GM12878 (cell line): ENCODE results near the gene TBC1D1. TPM values are rescaled to one million over a fixed set of nuclear protein-coding genes. Genes with fewer than 3 reads are reported as not detected.

Experiments used
- BMI1 ChIP-seq: fragments of 450-650 bp; IDR thresholded peaks from 2 replicates; pipeline ENCODE4 v1.6.1; 2016; ENCODE audit warnings: mild to moderate bottlenecking, moderate library complexity, borderline replicate concordance
- EP300 ChIP-seq, 2 experiments: fragments of 150-350 bp in 1 of 2; IDR thresholded peaks; 2 replicates each; pipeline ENCODE4 v1.6.1; 2011 to 2012; ENCODE audit warnings: low read depth in 2 of 2, low read length in 2 of 2, borderline replicate concordance in 1 of 2, improper control_type of control experiment in 1 of 2, inconsistent platforms in 1 of 2; ENCODE audit not compliant: control insufficient read depth in 1 of 2
- FOXK2 ChIP-seq: fragments of 450-650 bp; IDR thresholded peaks from 2 replicates; pipeline ENCODE4 v1.6.1; 2017; ENCODE audit warnings: mild to moderate bottlenecking, moderate library complexity
- HDAC2 ChIP-seq: fragments of 200-600 bp; sonication (generic); IDR thresholded peaks from 2 replicates; pipeline ENCODE4 v1.6.1; 2017
- IKZF1 ChIP-seq: fragments of 450-650 bp; conservative IDR thresholded peaks from 2 replicates; pipeline ENCODE4 v1.6.1; 2017; ENCODE audit warnings: antibody characterized with exemption, mild to moderate bottlenecking
- PKNOX1 ChIP-seq: fragments of 450-650 bp; IDR thresholded peaks from 2 replicates; pipeline ENCODE4 v1.6.1; 2016; ENCODE audit warnings: mild to moderate bottlenecking
- PML ChIP-seq: IDR thresholded peaks from 2 replicates; pipeline ENCODE4 v1.6.1; 2012; ENCODE audit warnings: low read length, inconsistent platforms
- POLR2AphosphoS5 ChIP-seq: IDR thresholded peaks from 2 replicates; pipeline ENCODE4 v1.6.1; 2011; ENCODE audit warnings: mild to moderate bottlenecking, low read length, inconsistent platforms
- POU2F2 ChIP-seq: IDR thresholded peaks from 3 replicates; pipeline ENCODE4 v1.6.1; 2011; ENCODE audit warnings: low read depth, mild to moderate bottlenecking, low read length, borderline replicate concordance
- RB1 ChIP-seq: fragments of 450-650 bp; formaldehyde crosslinking; IDR thresholded peaks from 2 replicates; pipeline ENCODE4 v1.6.1; 2017; ENCODE audit warnings: mild to moderate bottlenecking, borderline replicate concordance
- SP1 ChIP-seq: IDR thresholded peaks from one replicate; pipeline ENCODE4 v1.6.1; 2011; ENCODE audit warnings: low read depth, low read length
- STAT3 ChIP-seq: IDR thresholded peaks from 2 replicates; pipeline ENCODE4 v1.6.1; 2011; ENCODE audit warnings: low read depth, low read length, improper control_type of control experiment
- SUZ12 ChIP-seq: fragments of 200-600 bp; sonication (generic); IDR thresholded peaks from one replicate; pipeline ENCODE4 v1.6.1; 2018; ENCODE audit warnings: antibody characterized with exemption, mild to moderate bottlenecking; ENCODE audit not compliant: unreplicated experiment
- TAF1 ChIP-seq: IDR thresholded peaks from 2 replicates; pipeline ENCODE4 v1.6.1; 2011; ENCODE audit warnings: mild to moderate bottlenecking, low read depth, low read length, borderline replicate concordance
- ZNF592 ChIP-seq: fragments of 450-650 bp; IDR thresholded peaks from 2 replicates; pipeline ENCODE4 v1.6.1; 2017; ENCODE audit warnings: mild to moderate bottlenecking, moderate library complexity
- polyA plus RNA-seq, 11 experiments: library from polyadenylated mRNA; depleted of rRNA in 4 of 11; unstranded in 6 of 11; stranded (reverse) in 5 of 11; fragments of >200 nt; fragmentation: Nextera tagmentation in 4 of 11; fragmentation: Illumina TruSeq in 1 of 11; extraction: Ambion mirVana in 4 of 11; extraction: Trizol in 1 of 11; gene quantifications; 1 replicate in 1 of 11; 2 replicates in 10 of 11; pipeline versions ENCODE4 v1.2.1 to v1.2.3, GENCODE V29; 2011 to 2016; ENCODE audit warnings: inconsistent platforms in 2 of 11, missing spikeins in 2 of 11, low read depth in 1 of 11
- total RNA-seq, 4 experiments: library from RNA; depleted of rRNA in 3 of 4; stranded (reverse); fragments of >200 nt in 3 of 4; fragmentation: Illumina TruSeq in 1 of 4; extraction: Trizol in 1 of 4; gene quantifications; 2 replicates each; pipeline versions ENCODE4 v1.2.1 to v1.2.3, GENCODE V29; 2013 to 2021
- TF ChIP-seq, protein P1 (sequence below): fragments of 450-650 bp; formaldehyde crosslinking; IDR thresholded peaks from 2 replicates; pipeline ENCODE4 v1.5.0; 2022; ENCODE audit warnings: mild to moderate bottlenecking, missing genetic modification characterization
- TF ChIP-seq, protein P2 (sequence below): fragments of 450-650 bp; IDR thresholded peaks from 2 replicates; pipeline ENCODE4 v1.6.1; 2017; ENCODE audit warnings: mild to moderate bottlenecking, moderate library complexity

The TBC1D1 gene
- total and polyA plus RNA-seq, 10 of the 15 experiments (the other 5 are each of a cell fraction or from before 2014, with no cell fraction given), result 5.3 to 102 (median 57.8) TPM

- TF ChIP-seq ZNF592 (no peak; the same call in 1 of the 2 replicates), FOXK2 (no peak), HDAC2 (no peak), TAF1 (no peak), PKNOX1 (peak; percentile 21; the same call in 1 of the 2 replicates), POLR2AphosphoS5 (0 out of 2 replicates have a peak, but pooled peaks have one; percentile 23), SP1 (peak; percentile 36), PML (no peak; the same call in 1 of the 2 replicates), POU2F2 (peak; percentile 57; the same call in 1 of the 3 replicates), EP300 (IDR thresholded peaks at IDR 0.05; ENCODE audit: borderline replicate concordance in 1 of 2, control insufficient read depth in 1 of 2, low read depth in 2 of 2, low read length in 2 of 2) (peak; percentile 87 to 96; a peak in 3 of 4 replicates), RB1 (no peak), SUZ12 (no peak), STAT3 (0 out of 2 replicates have a peak, but pooled peaks have one; percentile 51), IKZF1 (peak; percentile 95), BMI1 (peak; percentile 97)
- TF ChIP-seq, protein P1, sequence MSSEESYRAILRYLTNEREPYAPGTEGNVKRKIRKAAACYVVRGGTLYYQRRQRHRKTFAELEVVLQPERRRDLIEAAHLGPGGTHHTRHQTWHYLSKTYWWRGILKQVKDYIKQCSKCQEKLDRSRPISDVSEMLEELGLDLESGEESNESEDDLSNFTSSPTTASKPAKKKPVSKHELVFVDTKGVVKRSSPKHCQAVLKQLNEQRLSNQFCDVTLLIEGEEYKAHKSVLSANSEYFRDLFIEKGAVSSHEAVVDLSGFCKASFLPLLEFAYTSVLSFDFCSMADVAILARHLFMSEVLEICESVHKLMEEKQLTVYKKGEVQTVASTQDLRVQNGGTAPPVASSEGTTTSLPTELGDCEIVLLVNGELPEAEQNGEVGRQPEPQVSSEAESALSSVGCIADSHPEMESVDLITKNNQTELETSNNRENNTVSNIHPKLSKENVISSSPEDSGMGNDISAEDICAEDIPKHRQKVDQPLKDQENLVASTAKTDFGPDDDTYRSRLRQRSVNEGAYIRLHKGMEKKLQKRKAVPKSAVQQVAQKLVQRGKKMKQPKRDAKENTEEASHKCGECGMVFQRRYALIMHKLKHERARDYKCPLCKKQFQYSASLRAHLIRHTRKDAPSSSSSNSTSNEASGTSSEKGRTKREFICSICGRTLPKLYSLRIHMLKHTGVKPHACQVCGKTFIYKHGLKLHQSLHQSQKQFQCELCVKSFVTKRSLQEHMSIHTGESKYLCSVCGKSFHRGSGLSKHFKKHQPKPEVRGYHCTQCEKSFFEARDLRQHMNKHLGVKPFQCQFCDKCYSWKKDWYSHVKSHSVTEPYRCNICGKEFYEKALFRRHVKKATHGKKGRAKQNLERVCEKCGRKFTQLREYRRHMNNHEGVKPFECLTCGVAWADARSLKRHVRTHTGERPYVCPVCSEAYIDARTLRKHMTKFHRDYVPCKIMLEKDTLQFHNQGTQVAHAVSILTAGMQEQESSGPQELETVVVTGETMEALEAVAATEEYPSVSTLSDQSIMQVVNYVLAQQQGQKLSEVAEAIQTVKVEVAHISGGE, result no peak
- TF ChIP-seq, protein P2, sequence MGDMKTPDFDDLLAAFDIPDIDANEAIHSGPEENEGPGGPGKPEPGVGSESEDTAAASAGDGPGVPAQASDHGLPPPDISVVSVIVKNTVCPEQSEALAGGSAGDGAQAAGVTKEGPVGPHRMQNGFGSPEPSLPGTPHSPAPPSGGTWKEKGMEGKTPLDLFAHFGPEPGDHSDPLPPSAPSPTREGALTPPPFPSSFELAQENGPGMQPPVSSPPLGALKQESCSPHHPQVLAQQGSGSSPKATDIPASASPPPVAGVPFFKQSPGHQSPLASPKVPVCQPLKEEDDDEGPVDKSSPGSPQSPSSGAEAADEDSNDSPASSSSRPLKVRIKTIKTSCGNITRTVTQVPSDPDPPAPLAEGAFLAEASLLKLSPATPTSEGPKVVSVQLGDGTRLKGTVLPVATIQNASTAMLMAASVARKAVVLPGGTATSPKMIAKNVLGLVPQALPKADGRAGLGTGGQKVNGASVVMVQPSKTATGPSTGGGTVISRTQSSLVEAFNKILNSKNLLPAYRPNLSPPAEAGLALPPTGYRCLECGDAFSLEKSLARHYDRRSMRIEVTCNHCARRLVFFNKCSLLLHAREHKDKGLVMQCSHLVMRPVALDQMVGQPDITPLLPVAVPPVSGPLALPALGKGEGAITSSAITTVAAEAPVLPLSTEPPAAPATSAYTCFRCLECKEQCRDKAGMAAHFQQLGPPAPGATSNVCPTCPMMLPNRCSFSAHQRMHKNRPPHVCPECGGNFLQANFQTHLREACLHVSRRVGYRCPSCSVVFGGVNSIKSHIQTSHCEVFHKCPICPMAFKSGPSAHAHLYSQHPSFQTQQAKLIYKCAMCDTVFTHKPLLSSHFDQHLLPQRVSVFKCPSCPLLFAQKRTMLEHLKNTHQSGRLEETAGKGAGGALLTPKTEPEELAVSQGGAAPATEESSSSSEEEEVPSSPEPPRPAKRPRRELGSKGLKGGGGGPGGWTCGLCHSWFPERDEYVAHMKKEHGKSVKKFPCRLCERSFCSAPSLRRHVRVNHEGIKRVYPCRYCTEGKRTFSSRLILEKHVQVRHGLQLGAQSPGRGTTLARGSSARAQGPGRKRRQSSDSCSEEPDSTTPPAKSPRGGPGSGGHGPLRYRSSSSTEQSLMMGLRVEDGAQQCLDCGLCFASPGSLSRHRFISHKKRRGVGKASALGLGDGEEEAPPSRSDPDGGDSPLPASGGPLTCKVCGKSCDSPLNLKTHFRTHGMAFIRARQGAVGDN, result peak; percentile 84; the same call in 1 of the 2 replicates
Observed at GRCh38 chr4:38160487-38161207, 269.8 kb downstream of the TBC1D1 start (continued).
